Activated naive CD4-positive, alpha-beta T cell treated with anti-CD3 and anti-CD28 coated beads for 36 hours (primary cell): ENCODE measurements around the gene CDH22. TPM values are rescaled to one million over a fixed set of nuclear protein-coding genes. Genes with fewer than 3 reads are reported as not detected.

Experiments used
- CTCF ChIA-PET: fragments of 350-600 bp; sonication (Branson Sonifier 250); formaldehyde crosslinking; loops from one replicate; lab custom pipeline; 2021; ENCODE audit warnings: antibody characterized with exemption; lab: Charles Lee
- DNase-seq: peaks from one replicate; pipeline ENCODE4 v3.0.0-alpha.2; 2020
- H3K27ac Mint-ChIP-seq: one replicate; pipeline ENCODE4 v1.8.0; 2021; ENCODE audit warnings: mild to moderate bottlenecking, mixed read lengths
- H3K27me3 Mint-ChIP-seq: one replicate; pipeline ENCODE4 v1.8.0; 2021; ENCODE audit warnings: low read depth, mixed read lengths
- H3K36me3 Mint-ChIP-seq: one replicate; pipeline ENCODE4 v1.8.0; 2021; ENCODE audit warnings: low read depth, mixed read lengths
- H3K4me1 Mint-ChIP-seq: one replicate; pipeline ENCODE4 v1.8.0; 2021; ENCODE audit warnings: low read depth, mixed read lengths
- H3K4me3 Mint-ChIP-seq: one replicate; pipeline ENCODE4 v1.8.0; 2021; ENCODE audit warnings: mild to moderate bottlenecking, moderate library complexity, mixed read lengths
- H3K9me3 Mint-ChIP-seq: one replicate; pipeline ENCODE4 v1.8.0; 2021; ENCODE audit warnings: mixed read lengths
- intact Hi-C: fragments of 100-400 bp; cut with micrococcal nuclease; formaldehyde crosslinking; loops from one replicate; pipeline ENCODE4 v1.15.1; 2023
- total RNA-seq, 2 experiments: library from RNA; stranded (reverse); gene quantifications; one replicate each; pipeline ENCODE4 v1.2.3, GENCODE V29; 2021

The CDH22 gene
- total RNA-seq, 2 experiments from 2014 or later, result 0.07 TPM; not detected in 1

DNA sequence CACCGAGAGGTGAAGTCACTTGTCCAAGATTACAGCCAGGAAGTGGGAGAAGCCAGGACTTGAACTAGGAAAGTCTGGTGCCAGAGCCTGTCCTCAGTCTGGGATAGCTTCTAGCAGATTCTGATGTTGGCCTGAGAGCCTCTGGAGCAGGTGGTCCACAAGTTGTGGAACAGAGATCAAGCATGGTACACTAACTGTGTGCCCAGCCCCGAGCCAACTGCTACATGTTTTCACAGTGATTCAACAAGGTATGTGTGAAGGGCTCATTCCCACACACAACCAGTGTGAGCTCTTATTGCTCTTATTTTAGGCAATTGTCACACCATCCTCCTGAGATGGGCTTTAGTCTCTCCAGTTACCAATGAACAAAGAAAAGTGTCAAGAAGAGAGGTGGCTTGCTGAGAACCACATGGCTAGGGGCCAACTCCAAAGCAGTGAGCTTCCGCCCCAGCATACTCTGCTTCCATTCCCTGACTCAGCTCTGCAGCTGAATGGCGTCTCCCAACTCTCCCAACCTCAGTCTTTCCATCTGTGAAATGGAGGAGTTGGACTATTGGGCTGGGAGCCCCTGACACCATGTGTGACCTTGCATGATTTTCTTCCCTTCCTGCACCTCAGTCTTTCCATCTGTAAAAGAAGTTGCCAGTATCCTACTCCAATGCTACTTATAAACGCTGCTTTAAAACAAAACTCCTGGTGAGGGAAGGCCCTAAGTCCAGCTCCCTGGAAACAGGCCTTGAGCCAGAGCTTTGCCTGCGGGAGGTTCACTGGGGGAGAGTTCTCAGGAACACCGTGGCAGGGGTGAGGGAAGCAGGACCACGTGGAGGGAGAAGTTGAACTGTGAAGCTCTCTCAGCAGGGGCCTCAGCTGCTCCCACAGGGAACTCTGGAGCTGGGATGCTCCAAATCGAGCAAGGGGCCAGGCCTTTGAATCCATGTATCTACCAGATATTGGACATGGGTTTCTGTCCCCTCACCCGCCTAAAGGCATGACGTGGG, 40.9 kb downstream of the CDH22 start:
- Mint-ChIP-seq H3K4me1 (no peaks in the 10 kb centered on the region), H3K36me3 (no peaks in the 10 kb centered on the region), H3K4me3 (no peak overlapping the region), H3K27me3 (peaks cover 35% of the 10 kb centered on the region), H3K9me3 (peaks cover 8% of the 10 kb centered on the region), H3K27ac (no peak overlapping the region)
- intact Hi-C loops, result no loop called here
- CTCF ChIA-PET, result no interaction called here
- no peak for DNase-seq

GRCh38 chr20:46265539-46265938, 42.8 kb downstream of the CDH22 start:
- no peak for DNase-seq
- peaks cover 2% of the 10 kb centered on the region for H3K9me3 Mint-ChIP-seq
- H3K36me3 Mint-ChIP-seq, result no peaks in the 10 kb centered on the region
- no peak overlapping the region for H3K27ac Mint-ChIP-seq
- H3K27me3 Mint-ChIP-seq, result peaks cover 28% of the 10 kb centered on the region
- intact Hi-C loops, result no loop called here
- H3K4me3 Mint-ChIP-seq, result no peak overlapping the region
- CTCF ChIA-PET, result no interaction called here
- H3K4me1 Mint-ChIP-seq, result no peaks in the 10 kb centered on the region

GRCh38 chr20:46264391-46265266, 43.7 kb downstream of the CDH22 start:
- Mint-ChIP-seq H3K4me3 (no peak overlapping the region), H3K27ac (no peak overlapping the region), H3K4me1 (no peaks in the 10 kb centered on the region), H3K36me3 (no peaks in the 10 kb centered on the region), H3K27me3 (peaks cover 24% of the 10 kb centered on the region), H3K9me3 (peaks cover 2% of the 10 kb centered on the region)
- intact Hi-C loops, result no loop called here
- CTCF ChIA-PET, result interaction anchor here (0.6 kb wide), 1 partner anchor 47 kb away, joined by 3 read pairs; no protein-coding TSS in a partner anchor
- no peak for DNase-seq

DNA sequence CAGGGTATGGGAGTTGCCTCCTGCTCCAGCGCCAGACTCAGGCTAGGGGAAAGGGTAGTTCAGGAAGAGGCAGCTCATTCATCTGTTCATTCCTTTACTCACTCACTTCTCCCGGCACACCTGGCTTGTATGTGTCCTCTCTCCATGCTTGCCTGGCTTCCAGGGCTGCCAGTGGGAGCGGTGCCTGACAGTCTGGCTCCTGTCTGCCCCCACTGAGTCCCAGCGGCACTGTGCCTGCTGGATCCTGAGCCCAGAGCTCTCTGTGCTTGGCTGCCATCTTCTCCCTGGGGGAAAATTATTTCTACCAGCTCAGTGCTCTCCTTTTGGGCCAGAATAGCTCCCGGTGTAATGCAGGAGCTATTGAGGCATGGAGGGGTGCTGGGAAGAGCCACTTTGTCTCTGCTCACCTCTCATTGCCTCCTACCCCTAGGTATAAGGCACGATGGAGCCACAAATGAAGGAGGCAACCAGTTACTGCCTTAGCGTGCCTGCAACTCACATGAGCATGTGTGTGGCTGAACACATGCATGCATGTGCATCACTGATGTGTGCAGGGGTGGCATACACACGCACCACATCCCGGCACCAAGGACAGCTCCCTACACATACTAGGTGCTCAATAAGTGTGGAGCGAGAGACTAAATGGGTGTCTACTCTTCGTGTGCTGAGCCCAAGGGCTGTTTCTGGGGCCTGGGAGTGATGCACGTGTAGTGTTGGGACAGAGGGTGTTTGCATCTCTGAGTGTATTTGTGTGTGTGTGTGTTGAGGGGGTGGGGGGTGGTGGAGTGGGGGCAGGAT, 46.6 kb downstream of the CDH22 start:
- H3K4me3 Mint-ChIP-seq, result no peak overlapping the region
- DNase-seq, result no peak
- H3K27ac Mint-ChIP-seq, result no peak overlapping the region
- intact Hi-C loops, result no loop called here
- H3K4me1 Mint-ChIP-seq, result no peaks in the 10 kb centered on the region
- H3K36me3 Mint-ChIP-seq, result no peaks in the 10 kb centered on the region
- H3K9me3 Mint-ChIP-seq, result peaks cover 2% of the 10 kb centered on the region
- H3K27me3 Mint-ChIP-seq, result peaks cover 21% of the 10 kb centered on the region
- CTCF ChIA-PET, result no interaction called here

DNA sequence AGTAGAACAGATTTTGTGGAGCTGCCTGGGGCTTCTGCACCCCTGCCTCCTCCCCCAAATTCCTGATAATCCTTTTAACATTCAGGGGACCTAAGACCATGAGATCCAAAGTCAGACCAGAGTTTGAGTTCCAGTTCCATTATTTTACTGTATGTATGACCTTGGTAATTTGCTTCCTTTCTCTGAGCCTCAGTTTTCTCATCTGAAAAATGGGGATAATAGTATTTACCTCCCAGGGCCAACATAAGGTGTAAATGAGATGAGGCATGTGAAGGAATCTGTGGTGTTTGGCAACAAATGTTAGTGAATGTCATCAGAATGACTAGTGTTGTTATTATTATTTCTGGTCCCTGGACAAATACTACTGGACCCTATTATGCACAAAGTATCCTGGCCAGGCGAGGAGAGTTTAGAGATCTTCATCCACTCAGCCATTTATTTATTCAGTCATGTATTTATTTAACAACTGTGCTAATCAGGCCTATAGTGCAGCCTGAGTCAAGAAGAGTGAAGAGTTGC, 47.3 kb downstream of the CDH22 start:
- Mint-ChIP-seq H3K27ac (no peak overlapping the region), H3K36me3 (no peaks in the 10 kb centered on the region), H3K4me3 (no peak overlapping the region), H3K4me1 (no peaks in the 10 kb centered on the region), H3K27me3 (peaks cover 21% of the 10 kb centered on the region), H3K9me3 (peaks cover 2% of the 10 kb centered on the region)
- CTCF ChIA-PET, result no interaction called here
- intact Hi-C loops, result no loop called here
- DNase-seq, result no peak

- no peaks in the 10 kb centered on the region for H3K4me1 Mint-ChIP-seq
- H3K4me3 Mint-ChIP-seq, result no peak overlapping the region
- H3K36me3 Mint-ChIP-seq, result no peaks in the 10 kb centered on the region
- intact Hi-C loops, result no loop called here
- no peaks in the 10 kb centered on the region for H3K9me3 Mint-ChIP-seq
- CTCF ChIA-PET, result no interaction called here
- no peak for DNase-seq
- no peak overlapping the region for H3K27ac Mint-ChIP-seq
- peaks cover 18% of the 10 kb centered on the region for H3K27me3 Mint-ChIP-seq
These were observed 47.8 kb downstream of the CDH22 start for GRCh38 chr20:46260480-46260879.

DNA sequence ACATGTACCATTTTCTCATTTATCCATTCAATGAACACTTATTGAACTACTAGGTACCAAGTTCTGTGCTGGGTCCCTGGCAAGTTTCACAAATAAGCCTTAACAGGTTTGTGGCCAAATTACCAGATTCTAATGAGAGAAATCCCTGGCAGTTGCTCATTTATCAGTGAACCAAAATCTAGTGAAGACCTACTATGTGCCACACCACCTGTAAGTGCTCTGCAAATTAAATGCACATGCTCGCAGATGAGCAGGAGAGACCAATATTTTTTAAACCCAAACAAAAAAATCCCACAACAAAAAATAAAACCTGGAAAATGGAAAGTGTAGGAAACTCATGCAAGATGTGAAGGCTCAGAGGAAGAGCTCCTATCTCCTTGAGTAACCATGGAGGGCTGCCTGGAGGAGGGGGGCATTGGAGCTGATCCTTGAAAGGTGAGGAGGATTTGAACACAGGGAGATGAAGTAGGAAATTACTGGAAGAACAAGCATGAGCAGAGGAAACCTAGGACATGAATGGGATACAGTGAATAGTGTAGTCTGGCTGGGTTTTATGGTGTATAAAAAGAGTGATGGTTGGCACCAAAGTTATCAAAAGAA, 48.9 kb downstream of the CDH22 start:
- intact Hi-C loops, result no loop called here
- DNase-seq, result no peak
- H3K4me3 Mint-ChIP-seq, result no peak overlapping the region
- peaks cover 16% of the 10 kb centered on the region for H3K27me3 Mint-ChIP-seq
- H3K4me1 Mint-ChIP-seq, result no peaks in the 10 kb centered on the region
- no peaks in the 10 kb centered on the region for H3K9me3 Mint-ChIP-seq
- no peak overlapping the region for H3K27ac Mint-ChIP-seq
- no peaks in the 10 kb centered on the region for H3K36me3 Mint-ChIP-seq
- CTCF ChIA-PET, result interaction anchor here (0.7 kb wide), 1 partner anchor 43 kb away, joined by 3 read pairs; no protein-coding TSS in a partner anchor

DNA sequence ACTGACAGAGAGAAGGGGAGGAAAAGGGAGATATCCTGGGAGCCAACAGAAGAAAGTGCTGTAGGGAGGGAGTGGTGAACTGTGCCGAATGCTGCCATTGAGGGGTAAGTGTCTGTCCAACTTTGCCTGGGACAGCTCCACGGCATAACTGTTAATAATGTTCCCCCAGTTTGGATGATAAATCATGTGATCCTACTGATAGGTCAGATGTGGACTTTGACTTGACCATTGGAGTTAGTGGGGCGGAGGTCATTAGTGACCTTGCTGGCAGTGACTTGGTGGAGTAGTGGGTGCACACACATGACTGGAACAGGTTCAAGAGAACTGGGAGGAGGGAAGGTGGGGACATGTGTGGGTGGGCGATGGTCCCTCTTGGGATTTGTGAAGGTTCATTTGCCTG, 50.4 kb downstream of the CDH22 start:
- Mint-ChIP-seq H3K27me3 (peaks cover 22% of the 10 kb centered on the region), H3K9me3 (no peaks in the 10 kb centered on the region), H3K4me1 (no peaks in the 10 kb centered on the region), H3K4me3 (no peak overlapping the region), H3K27ac (no peak overlapping the region), H3K36me3 (no peaks in the 10 kb centered on the region)
- CTCF ChIA-PET, result no interaction called here
- DNase-seq, result no peak
- intact Hi-C loops, result no loop called here

DNA sequence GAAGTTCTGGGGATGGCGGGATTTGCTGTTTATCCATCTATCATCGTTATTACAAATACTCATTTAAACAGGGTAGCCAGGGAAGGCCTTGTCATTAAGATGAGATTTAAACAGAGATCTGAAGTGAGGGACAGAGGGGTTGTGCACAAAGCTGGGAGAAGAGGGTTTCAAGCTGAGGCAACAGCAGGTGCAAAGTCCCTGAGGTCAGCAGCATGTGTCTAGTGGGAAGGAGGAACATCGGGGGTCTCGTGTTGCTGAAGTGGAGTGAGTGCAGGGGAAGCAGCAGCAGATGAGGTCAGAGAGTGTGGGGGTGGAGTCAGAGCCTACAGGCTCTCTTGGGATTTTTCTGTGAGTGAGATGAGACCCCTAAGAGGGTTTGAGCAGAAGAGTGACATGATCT, 52.0 kb downstream of the CDH22 start:
- no peak overlapping the region for H3K4me3 Mint-ChIP-seq
- CTCF ChIA-PET, result no interaction called here
- intact Hi-C loops, result no loop called here
- no peaks in the 10 kb centered on the region for H3K4me1 Mint-ChIP-seq
- H3K9me3 Mint-ChIP-seq, result no peaks in the 10 kb centered on the region
- no peaks in the 10 kb centered on the region for H3K36me3 Mint-ChIP-seq
- DNase-seq, result no peak
- H3K27me3 Mint-ChIP-seq, result peaks cover 36% of the 10 kb centered on the region
- no peak overlapping the region for H3K27ac Mint-ChIP-seq

DNA sequence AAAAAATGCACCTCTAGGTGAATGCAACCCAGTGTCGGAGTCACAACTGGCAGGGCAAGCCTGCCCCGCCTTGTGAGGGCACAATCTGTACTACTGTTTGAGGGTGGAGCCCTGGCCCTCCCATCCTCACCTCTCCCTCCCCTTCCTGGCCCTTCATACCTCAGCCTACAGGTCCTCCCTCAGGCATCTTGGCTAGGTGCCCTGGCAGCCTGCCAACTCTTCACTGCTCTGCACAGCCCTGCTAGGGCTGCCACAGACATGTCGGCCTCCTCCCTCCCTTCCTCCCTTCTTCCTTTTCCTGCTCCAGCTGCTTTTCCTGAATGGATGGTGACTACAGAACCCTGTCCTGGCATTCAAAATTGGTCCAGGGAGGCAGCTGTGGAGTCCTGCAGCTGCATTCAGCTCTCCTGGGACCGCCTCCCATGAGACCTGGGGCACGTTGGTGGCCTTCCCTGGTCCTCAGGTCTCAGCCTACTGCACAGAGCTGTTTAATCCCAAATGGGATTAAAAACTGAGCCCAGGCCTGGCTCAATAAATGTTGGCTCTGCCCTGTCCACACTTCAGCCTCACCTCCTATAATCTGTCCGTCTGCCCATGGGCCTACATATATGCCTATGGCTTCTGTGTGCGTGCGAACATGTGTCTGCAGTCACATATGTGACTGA, 52.7 kb downstream of the CDH22 start:
- DNase-seq, result no peak
- H3K27ac Mint-ChIP-seq, result no peak overlapping the region
- H3K9me3 Mint-ChIP-seq, result no peaks in the 10 kb centered on the region
- no peak overlapping the region for H3K4me3 Mint-ChIP-seq
- H3K36me3 Mint-ChIP-seq, result no peaks in the 10 kb centered on the region
- intact Hi-C loops, result no loop called here
- CTCF ChIA-PET, result no interaction called here
- peaks cover 34% of the 10 kb centered on the region for H3K27me3 Mint-ChIP-seq
- no peaks in the 10 kb centered on the region for H3K4me1 Mint-ChIP-seq

DNA sequence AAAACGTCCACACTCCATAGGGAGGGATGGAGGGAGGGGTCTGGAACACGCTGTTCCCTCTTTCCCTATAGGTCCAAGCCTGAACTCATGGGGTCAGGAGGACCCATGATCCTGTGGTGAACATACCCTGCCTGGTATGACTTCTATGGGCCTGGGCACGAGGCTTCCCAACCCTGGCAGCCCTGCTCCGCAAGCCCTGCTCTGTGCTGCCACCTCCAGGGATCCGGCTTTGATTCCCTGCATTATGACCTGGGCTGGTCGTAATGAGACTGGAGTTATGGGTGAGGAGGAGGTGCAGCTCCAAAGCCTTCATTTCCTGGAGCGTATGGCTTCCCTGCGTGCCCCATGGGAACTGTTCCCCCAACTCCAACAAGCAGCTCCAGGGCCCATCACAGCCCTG, 54.9 kb downstream of the CDH22 start:
- H3K4me1 Mint-ChIP-seq, result no peaks in the 10 kb centered on the region

More for the DNA sequence above, 54.9 kb downstream of the CDH22 start:
- no peaks in the 10 kb centered on the region for H3K9me3 Mint-ChIP-seq
- CTCF ChIA-PET, result no interaction called here
- peaks cover 48% of the 10 kb centered on the region for H3K27me3 Mint-ChIP-seq
- no peak overlapping the region for H3K4me3 Mint-ChIP-seq
- intact Hi-C loops, result no loop called here
- DNase-seq, result no peak
- no peak overlapping the region for H3K27ac Mint-ChIP-seq
- no peaks in the 10 kb centered on the region for H3K36me3 Mint-ChIP-seq
